Lung microvascular endothelial cell (primary cell): ENCODE data around the gene ETV3. TPM values are rescaled to one million over a fixed set of nuclear protein-coding genes. Genes with fewer than 3 reads are reported as not detected.
A peak's percentile ranks its signal among the peaks of the same experiment; 100 is the strongest.

Source experiments
- DNase-seq, 2 donors: peaks; one replicate each; pipeline versions ENCODE4 v3.0.0 to v3.0.0-alpha.2; 2010; ENCODE audit warnings: low read depth in 2 of 2
- total RNA-seq: library from RNA; depleted of rRNA; stranded (reverse); fragments of >200 nt; gene quantifications from 2 replicates; pipeline ENCODE4 v1.2.1, GENCODE V29; 2014

Gene ETV3
- total RNA-seq, 1 donor from 2014 or later = 15.1 TPM

- DNase-seq = no peak
Observed at GRCh38 chr1:157161901-157162300, 23.7 kb upstream of the ETV3 start.

GRCh38 chr1:157158967-157159366 is 20.8 kb upstream of the ETV3 start:
- no peak for DNase-seq

GRCh38 chr1:157157501-157158190 is 19.5 kb upstream of the ETV3 start:
- no peak for DNase-seq

- DNase-seq = peak; percentile 63 to 73
Observed at GRCh38 chr1:157156058-157156541, 17.9 kb upstream of the ETV3 start.

GRCh38 chr1:157155658-157156057 is 17.5 kb upstream of the ETV3 start:
- peak in 1 of 2 donors; percentile 17 for DNase-seq

DNA sequence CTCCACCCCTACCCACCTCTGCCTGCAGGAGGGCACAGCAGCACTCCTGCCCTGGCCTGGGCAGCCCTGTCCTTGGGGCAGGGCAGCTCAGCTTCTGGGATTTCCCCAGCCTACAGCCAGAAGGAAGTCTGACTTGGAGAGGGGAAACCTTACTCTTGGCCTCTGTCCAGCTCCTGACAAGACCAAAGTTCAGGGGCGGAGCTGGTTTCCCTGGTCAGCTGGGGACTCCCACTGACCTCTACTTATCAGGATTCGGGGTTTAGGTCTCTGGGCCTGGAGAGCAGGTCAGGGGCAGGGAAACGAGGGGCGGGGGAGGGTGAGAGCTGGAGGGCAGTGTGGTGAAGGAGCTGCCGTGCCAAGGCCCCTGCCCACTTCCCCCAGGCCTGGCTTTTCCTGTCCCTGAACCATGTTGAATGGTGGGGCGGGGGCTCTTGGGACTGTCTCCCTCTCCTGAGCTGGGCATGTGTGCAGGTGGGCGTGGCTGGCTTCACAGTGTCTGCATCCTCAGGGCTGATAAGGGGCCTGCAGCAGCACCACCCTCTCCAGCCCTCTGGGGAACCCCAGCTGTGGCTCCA is 16.8 kb upstream of the ETV3 start:
- peak; percentile 24 to 91 for DNase-seq

DNA sequence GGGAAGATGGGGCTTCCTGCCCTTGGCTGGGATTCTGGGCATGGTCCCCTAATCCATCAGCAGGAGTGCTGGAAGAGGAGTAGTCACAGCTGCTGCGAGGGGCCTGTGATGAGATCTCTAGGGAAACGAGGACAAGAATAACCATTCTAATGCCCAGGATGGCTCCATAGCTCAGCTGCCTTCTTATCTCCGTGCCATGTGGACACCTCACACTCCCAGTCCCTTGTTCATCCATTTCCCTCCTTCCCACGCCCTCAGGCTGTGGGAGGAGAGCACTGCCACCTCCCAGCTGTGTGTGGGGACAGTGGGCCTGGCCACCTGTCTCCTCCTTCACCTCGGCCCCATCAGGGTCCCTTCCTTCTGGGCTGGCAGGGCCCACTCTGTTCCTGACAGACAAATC is 16.1 kb upstream of the ETV3 start:
- no peak for DNase-seq

DNA sequence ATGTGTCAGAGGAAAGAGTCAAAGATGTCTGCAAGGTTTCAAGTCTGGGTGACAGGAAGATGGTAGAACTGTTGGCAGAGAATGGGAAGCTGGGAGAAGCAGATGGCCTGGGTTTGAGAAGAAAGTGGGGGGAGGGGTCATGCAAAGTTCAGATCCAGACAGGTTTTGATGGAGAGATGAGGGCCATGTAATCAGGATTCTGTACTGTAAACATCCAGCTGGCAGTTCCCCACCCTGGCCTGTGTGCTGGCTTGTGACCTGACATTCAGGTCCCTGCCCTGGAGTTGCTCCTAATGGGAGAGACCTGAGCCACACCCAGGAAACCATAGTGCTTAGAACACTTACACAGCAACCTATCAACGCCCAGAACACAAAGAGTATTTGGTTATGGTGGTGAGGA is 15.6 kb upstream of the ETV3 start:
- DNase-seq = no peak

DNA sequence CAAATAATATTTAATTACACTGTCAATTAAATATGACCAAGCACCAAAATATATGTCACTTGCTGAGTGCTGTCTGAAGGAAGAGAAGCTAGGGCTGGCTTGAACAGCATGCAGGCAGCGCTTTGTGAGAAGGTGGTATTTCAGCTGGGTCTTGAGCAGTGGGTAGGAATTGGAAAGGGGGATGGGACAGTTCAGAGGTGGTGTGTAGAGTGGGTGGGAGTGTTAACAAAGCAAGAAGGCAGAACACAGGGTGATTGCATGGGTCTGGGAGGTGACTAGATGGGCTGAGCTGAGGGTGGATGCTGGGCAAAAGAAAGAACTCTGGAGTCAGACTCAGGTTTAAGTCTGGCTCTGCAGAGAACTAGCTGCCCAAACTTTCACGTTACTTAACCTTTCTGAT is 14.3 kb upstream of the ETV3 start:
- no peak for DNase-seq

DNA sequence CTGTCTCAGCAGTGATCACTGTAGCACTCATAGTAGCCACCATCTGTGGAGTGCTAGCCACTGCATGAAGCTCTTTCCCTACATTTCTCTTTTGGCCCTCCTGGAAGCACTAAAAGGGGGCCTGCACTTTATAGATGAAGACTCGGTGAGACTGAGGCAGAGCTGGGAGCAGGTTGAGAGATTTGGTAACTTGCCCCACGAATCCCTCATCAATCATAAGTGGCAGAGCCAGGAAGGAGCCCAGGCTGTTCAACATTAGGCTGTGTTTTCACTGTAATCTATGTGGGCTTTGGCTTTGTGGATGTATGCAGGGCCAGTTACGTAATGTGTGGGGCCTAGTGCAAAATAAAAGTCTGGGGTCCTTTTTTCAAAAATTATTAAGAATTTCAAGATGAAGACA is 13.3 kb upstream of the ETV3 start:
- no peak for DNase-seq

GRCh38 chr1:157151073-157151472 is 12.9 kb upstream of the ETV3 start:
- DNase-seq = no peak

DNA sequence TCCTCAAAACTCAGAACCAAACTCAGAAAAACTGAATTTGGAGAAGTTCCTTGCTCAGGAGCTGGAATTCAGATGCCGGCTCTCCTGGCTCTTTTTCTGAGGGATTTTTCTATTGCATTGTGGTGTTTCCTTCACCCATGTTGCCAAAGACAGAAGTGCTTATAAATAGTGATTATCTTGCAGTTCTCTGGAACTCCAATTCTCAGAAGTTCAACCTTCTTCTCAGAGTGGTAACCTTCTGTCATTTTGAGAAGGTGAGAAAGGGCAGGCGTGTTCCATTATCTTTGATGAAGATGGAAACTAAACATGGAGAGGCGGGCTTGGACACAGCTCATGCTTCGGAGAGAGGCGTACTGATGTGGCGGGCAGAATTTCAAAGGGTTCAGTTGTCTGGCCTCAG is 12.4 kb upstream of the ETV3 start:
- no peak for DNase-seq

DNA sequence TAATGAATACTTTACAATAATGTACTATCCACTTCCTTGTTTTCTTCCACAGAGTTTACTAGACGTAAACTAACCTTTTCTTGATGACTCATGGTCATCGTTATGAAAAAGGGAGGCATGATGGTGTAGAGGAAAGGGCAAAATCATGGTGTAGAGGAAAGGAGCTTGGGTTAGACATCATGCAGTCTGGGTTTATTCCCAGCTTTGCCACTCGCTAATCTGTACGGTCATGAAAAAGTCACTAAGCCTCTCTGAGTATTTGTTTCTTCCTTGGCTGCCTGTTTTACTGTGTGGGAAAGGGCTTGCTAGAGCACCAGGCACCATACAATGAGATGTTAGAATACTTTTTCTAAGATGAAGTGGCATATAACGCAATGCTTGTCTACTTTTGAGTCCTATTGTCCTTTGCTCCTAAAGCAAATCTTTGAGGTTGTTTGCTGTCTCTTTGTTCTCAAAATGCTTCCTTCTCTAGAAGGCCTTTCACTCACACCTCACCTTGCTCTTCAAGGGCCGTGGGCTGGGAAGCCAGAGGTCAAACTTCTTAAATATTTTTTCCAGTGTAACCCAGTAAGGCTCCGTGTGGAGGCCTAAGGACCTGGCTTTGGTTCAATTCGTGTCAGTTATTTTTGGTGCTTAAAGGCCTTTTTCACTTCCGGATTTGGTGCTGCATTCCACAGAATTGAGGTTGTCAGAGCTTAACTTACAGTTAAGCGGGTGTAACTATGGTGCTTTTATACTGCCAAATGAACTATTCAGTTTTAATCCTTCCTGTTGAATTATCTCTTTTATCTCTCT is 9.9 kb upstream of the ETV3 start:
- DNase-seq = peak in 1 of 2 donors; percentile 55

GRCh38 chr1:157147037-157147436 is 8.8 kb upstream of the ETV3 start:
- DNase-seq = no peak

DNA sequence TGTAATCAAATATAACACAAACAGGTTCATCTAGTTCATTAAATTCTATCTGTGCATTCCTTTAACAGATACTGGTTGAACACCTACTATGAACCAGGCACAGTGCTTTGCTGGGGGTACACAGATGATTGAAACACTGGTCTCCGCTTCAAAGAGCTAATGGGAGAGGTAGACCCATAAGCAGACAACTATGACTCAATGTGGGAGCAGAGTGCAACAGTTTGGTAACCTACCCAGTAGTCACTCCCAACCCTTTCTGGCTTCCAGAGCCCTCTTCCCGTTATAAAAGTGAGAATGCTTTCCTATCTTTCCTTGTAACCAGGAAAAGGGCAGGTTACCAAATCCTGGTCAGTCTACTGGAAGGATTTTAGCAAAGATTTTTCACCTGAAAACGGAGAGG is 8.0 kb upstream of the ETV3 start:
- no peak for DNase-seq

DNA sequence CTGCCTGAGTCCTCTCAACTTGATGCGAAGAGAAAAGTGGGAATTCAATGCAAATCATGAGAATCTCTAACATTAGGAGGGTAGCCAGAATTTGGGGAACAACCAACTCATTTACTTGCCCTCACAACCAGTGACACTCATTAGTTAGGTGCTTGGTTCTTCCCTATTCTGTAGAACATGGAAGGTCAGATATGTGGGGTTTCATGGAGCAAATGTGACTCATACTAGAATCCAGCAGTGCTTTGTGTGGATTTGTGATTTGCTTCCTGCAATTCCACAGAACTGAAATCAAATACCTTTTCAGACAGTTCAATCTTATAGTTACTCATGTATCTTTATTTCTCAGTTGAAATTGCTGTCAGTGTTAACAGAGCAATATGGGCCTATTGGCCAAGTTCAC is 6.9 kb upstream of the ETV3 start:
- DNase-seq = peak in 1 of 2 donors; percentile 43

DNA sequence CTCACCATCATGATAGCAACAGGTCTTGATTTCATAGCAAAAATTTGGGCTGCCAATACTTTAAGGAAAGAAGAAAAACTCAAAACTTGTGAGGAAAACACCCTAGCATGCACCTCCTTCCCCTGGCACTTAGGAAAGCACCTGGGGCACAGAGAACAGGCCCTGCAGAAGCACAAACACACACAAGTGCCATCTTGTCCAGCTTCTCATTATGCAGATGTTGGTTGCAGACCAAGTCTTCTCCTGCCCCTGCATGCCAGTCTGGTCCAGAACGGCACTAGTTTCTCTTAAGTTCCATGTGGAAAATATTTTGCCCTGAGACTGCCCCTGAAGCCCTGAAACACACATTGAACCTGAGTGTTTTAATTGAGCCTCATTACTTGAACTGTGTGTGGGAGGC is 6.3 kb upstream of the ETV3 start:
- no peak for DNase-seq

DNA sequence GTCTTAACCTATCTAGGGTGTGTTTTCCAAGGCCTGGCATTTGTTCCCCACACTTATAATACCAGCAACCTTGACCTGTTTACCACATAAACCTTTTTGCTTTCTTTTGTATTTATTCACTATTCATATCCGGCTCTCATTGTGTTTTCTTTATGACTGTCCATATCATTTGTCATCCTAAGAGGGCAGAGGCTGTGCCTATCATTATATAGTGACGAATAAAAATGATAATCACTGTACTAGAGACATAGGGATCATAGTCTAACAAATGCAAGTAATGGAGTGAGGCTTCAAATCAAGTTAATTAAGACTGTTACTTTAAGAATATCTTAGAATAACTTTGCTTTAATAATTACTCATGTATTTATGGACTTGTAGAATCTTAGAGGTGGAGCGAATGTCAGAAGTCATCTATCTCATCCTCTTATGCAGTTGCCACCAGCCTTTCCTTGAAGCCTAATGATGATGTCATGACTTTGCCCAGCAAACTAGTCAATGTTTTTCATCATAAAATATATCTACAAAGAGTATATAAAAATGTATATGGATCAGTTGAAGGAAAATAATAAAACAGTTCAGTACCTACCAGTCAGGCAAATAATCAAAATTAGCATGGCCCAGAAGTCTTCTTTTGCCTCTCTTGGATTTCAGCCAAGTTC is 4.7 kb upstream of the ETV3 start:
- DNase-seq = no peak

GRCh38 chr1:157142201-157142600 is 4.0 kb upstream of the ETV3 start:
- DNase-seq = no peak

GRCh38 chr1:157141212-157141855 is 3.1 kb upstream of the ETV3 start:
- no peak for DNase-seq

DNA sequence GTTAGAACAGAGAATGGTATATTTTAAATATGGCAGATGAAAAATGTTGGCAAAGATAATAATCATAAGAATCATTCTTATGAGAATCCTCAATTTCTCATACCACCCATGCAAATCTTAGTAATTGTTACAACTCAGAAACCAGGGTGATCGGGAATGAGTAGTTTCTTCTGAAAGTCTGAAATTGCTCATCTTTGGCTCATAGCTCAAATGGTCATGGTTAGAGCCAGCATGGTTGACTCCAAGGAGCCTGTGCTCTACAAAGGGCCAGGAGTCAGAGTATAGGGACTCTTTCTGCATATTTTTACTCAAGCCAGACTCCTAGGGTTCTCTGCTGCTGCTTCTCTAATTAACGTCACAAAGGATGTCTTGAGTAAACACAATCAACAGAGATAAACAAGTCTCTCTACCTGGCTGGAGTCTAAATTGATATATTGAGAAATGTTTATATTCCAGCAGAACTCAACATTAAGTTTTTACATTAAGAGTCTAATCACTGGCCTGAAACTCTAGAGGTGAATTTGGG is 1.9 kb upstream of the ETV3 start:
- DNase-seq = no peak
